Liver (tissue), 9 donors: ENCODE data around the gene LGALS12. TPM values are rescaled to one million over a fixed set of nuclear protein-coding genes. Genes with fewer than 3 reads are reported as not detected.
A peak's percentile ranks its signal among the peaks of the same experiment; 100 is the strongest.

Experiments
- DNase-seq: peaks from one replicate; pipeline ENCODE4 v3.0.0-alpha.2; 2017; ENCODE audit warnings: low spot score
- H3K27ac ChIP-seq, 2 donors: one replicate each; pipeline ENCODE4 v1.7.0; 2013; ENCODE audit warnings: inconsistent platforms in 2 of 2, low read length in 2 of 2, control low read depth in 1 of 2, low read depth in 1 of 2, mild to moderate bottlenecking in 1 of 2
- H3K27me3 ChIP-seq, 4 donors: one replicate each; pipeline versions ENCODE4 v1.6.1 to v1.7.0; 2013; ENCODE audit warnings: low read length in 3 of 4, inconsistent platforms in 1 of 4, mild to moderate bottlenecking in 1 of 4, moderate library complexity in 1 of 4; ENCODE audit not compliant: control insufficient read depth in 4 of 4, insufficient read depth in 4 of 4
- H3K36me3 ChIP-seq, 4 donors: one replicate each; pipeline versions ENCODE4 v1.6.1 to v1.7.0; 2013; ENCODE audit warnings: low read length in 3 of 4, mild to moderate bottlenecking in 3 of 4, low read depth in 1 of 4, moderate library complexity in 1 of 4; ENCODE audit not compliant: control insufficient read depth in 4 of 4, insufficient read depth in 3 of 4
- H3K4me1 ChIP-seq, 4 donors: one replicate each; pipeline versions ENCODE4 v1.6.1 to v1.7.0; 2013; ENCODE audit warnings: low read length in 3 of 4, mild to moderate bottlenecking in 3 of 4, moderate library complexity in 1 of 4; ENCODE audit not compliant: control insufficient read depth in 4 of 4, insufficient read depth in 4 of 4
- H3K4me3 ChIP-seq, 3 donors: one replicate each; pipeline versions ENCODE4 v1.6.1 to v1.7.0; 2013; ENCODE audit warnings: low read length in 3 of 3, control low read depth in 1 of 3, low read depth in 1 of 3, mild to moderate bottlenecking in 1 of 3
- H3K9ac ChIP-seq, 2 donors: one replicate each; pipeline ENCODE4 v1.7.0; 2013; ENCODE audit warnings: low read length in 2 of 2, mild to moderate bottlenecking in 2 of 2, moderate library complexity in 2 of 2, control low read depth in 1 of 2, low read depth in 1 of 2
- H3K9me3 ChIP-seq, 4 donors: one replicate each; pipeline versions ENCODE4 v1.6.1 to v1.7.0; 2013; ENCODE audit warnings: low read length in 3 of 4; ENCODE audit not compliant: control insufficient read depth in 4 of 4
- ATF3 ChIP-seq: IDR thresholded peaks from 2 replicates; pipeline ENCODE4 v1.6.1; 2016; ENCODE audit warnings: antibody characterized with exemption
- CTCF ChIP-seq: fragments of 150-350 bp; IDR thresholded peaks from 2 replicates; pipeline ENCODE4 v1.5.1; 2017; ENCODE audit warnings: improper control_type of control experiment, low read depth, low read length; ENCODE audit not compliant: missing input control
- EGR1 ChIP-seq, 2 donors: IDR thresholded peaks; 2 replicates each; pipeline ENCODE4 v1.6.1; 2016 to 2018; ENCODE audit warnings: antibody characterized with exemption in 2 of 2, low read depth in 2 of 2
- FOXA2 ChIP-seq: IDR thresholded peaks from 2 replicates; pipeline ENCODE4 v1.6.1; 2016; ENCODE audit warnings: antibody characterized with exemption
- GABPA ChIP-seq, 2 donors: IDR thresholded peaks in 1 of 2; conservative IDR thresholded peaks in 1 of 2; 2 replicates each; pipeline ENCODE4 v1.6.1; 2016; ENCODE audit warnings: antibody characterized with exemption in 2 of 2, mild to moderate bottlenecking in 1 of 2, moderate library complexity in 1 of 2
- HNF4G ChIP-seq: IDR thresholded peaks from 2 replicates; pipeline ENCODE4 v1.6.1; 2016; ENCODE audit warnings: antibody characterized with exemption
- JUND ChIP-seq, 2 donors: IDR thresholded peaks; 2 replicates each; pipeline ENCODE4 v1.6.1; 2016; ENCODE audit warnings: antibody characterized with exemption in 2 of 2
- NR2F2 ChIP-seq: IDR thresholded peaks from 2 replicates; pipeline ENCODE4 v1.6.1; 2016; ENCODE audit warnings: antibody characterized with exemption
- RAD21 ChIP-seq, 2 donors: IDR thresholded peaks; 2 replicates each; pipeline ENCODE4 v1.6.1; 2016; ENCODE audit warnings: antibody characterized with exemption in 2 of 2, mild to moderate bottlenecking in 2 of 2
- REST ChIP-seq: IDR thresholded peaks from 2 replicates; pipeline ENCODE4 v1.6.1; 2016; ENCODE audit warnings: antibody characterized with exemption, mild to moderate bottlenecking
- RXRA ChIP-seq, 2 donors: IDR thresholded peaks; 2 replicates each; pipeline ENCODE4 v1.6.1; 2017 to 2018; ENCODE audit warnings: antibody characterized with exemption in 2 of 2, mild to moderate bottlenecking in 1 of 2
- SP1 ChIP-seq: IDR thresholded peaks from 2 replicates; pipeline ENCODE4 v1.6.1; 2018; ENCODE audit warnings: antibody characterized with exemption, mild to moderate bottlenecking
- TAF1 ChIP-seq: conservative IDR thresholded peaks from 2 replicates; pipeline ENCODE4 v1.6.1; 2016; ENCODE audit warnings: antibody characterized with exemption, mild to moderate bottlenecking
- YY1 ChIP-seq: IDR thresholded peaks from 2 replicates; pipeline ENCODE4 v1.6.1; 2016; ENCODE audit warnings: antibody characterized with exemption, mild to moderate bottlenecking
- ZBTB33 ChIP-seq: IDR thresholded peaks from 2 replicates; pipeline ENCODE4 v1.6.1; 2016; ENCODE audit warnings: antibody characterized with exemption
- WGBS: extraction: QIAGEN DNeasy Blood & Tissue Kit; methylation state at CpG from one replicate; pipeline ENCODE4 v1.1.7; 2013; 5-methylcytosine and 5-hydroxymethylcytosine counted together
- polyA plus RNA-seq, 2 donors: library from polyadenylated mRNA; stranded (reverse) in 1 of 2; unstranded in 1 of 2; fragments of 200-250 nt in 1 of 2; fragments of >200 nt in 1 of 2; fragmentation: Nextera tagmentation in 1 of 2; extraction: Ambion mirVana in 1 of 2; gene quantifications; one replicate each; pipeline versions ENCODE4 v1.2.1 to v1.2.3, GENCODE V29; 2013 to 2015
- total RNA-seq, 2 donors: library from RNA; depleted of rRNA; stranded (reverse); fragments of >200 nt; gene quantifications; one replicate each; pipeline ENCODE4 v1.2.3, GENCODE V29; 2014
- donor health status: healthy.
- donor health status: healthy.
- donor health status: healthy.
- donor health status: healthy.
- donor health status: healthy.

LGALS12 gene
- total and polyA plus RNA-seq, 4 donors: 0.03 to 0.98 TPM; not detected in 2

- H3K9ac ChIP-seq: no peak overlapping the region
- H3K27ac ChIP-seq: no peak overlapping the region
- WGBS: 92% methylated on average over 2 of the region's 2 CpGs
- peaks cover 3 to 33% (median 28%) of the 10 kb centered on the region in 4 donors for H3K36me3 ChIP-seq
- H3K9me3 ChIP-seq: no peaks in the 10 kb centered on the region
- no peak overlapping the region for H3K4me3 ChIP-seq
- no peaks in the 10 kb centered on the region for H3K27me3 ChIP-seq
- no peak for TF ChIP-seq YY1
- no peak for TF ChIP-seq REST
- TF ChIP-seq GABPA (IDR thresholded peaks at IDR 0.05 in 1 of 2, conservative IDR thresholded peaks at IDR 0.05 in 1 of 2): no peak
- TF ChIP-seq NR2F2: no peak
- no peak for TF ChIP-seq EGR1 (IDR thresholded peaks at IDR 0.05; ENCODE audit: low read depth in 2 of 2)
- no peak for DNase-seq
- peaks cover 0 to 2% (median 0%) of the 10 kb centered on the region in 4 donors for H3K4me1 ChIP-seq
These were observed 37.8 kb downstream of the LGALS12 start for GRCh38 chr11:63543711-63544110.

GRCh38 chr11:63547061-63547460 lies 41.2 kb downstream of the LGALS12 start:
- Histone ChIP-seq H3K27ac (no peak overlapping the region), H3K36me3 (peaks cover 3 to 33% (median 27%) of the 10 kb centered on the region in 4 donors), H3K4me1 (no peaks in the 10 kb centered on the region), H3K4me3 (no peak overlapping the region), H3K27me3 (no peaks in the 10 kb centered on the region), H3K9me3 (no peaks in the 10 kb centered on the region), H3K9ac (no peak overlapping the region)
- DNase-seq: no peak
- WGBS: 92% methylated on average over 1 of the region's 1 CpG
- TF ChIP-seq GABPA (IDR thresholded peaks at IDR 0.05 in 1 of 2, conservative IDR thresholded peaks at IDR 0.05 in 1 of 2) (no peak), ATF3 (no peak), FOXA2 (no peak), YY1 (no peak)

- no peak for DNase-seq
- Histone ChIP-seq H3K4me3 (no peak overlapping the region), H3K9ac (no peak overlapping the region), H3K9me3 (no peaks in the 10 kb centered on the region), H3K27me3 (no peaks in the 10 kb centered on the region), H3K4me1 (no peaks in the 10 kb centered on the region), H3K27ac (no peak overlapping the region), H3K36me3 (peaks cover 3 to 33% (median 27%) of the 10 kb centered on the region in 4 donors)
- no peak for TF ChIP-seq ATF3
- TF ChIP-seq NR2F2: peak; percentile 9
- TF ChIP-seq RXRA (IDR thresholded peaks at IDR 0.05): no peak
- TF ChIP-seq ZBTB33: no peak
- no peak for TF ChIP-seq RAD21 (IDR thresholded peaks at IDR 0.05)
- no peak for TF ChIP-seq JUND (IDR thresholded peaks at IDR 0.05)
- TF ChIP-seq YY1: no peak
- TF ChIP-seq CTCF: no peak
- TF ChIP-seq TAF1: no peak
- peak; percentile 8 for TF ChIP-seq SP1
- no peak for TF ChIP-seq HNF4G
- no peak for TF ChIP-seq REST
- 88% methylated on average over 4 of the region's 4 CpGs for WGBS
These were observed 42.3 kb downstream of the LGALS12 start for GRCh38 chr11:63548178-63548577.
